ENCODE data around the gene ARHGEF17. TPM values are rescaled to one million over a fixed set of nuclear protein-coding genes. Genes with fewer than 3 reads are reported as not detected.

ARHGEF17 gene
- total and polyA plus RNA-seq, 4 donors = 2.6 to 12.6 (median 5.7) TPM

DNA sequence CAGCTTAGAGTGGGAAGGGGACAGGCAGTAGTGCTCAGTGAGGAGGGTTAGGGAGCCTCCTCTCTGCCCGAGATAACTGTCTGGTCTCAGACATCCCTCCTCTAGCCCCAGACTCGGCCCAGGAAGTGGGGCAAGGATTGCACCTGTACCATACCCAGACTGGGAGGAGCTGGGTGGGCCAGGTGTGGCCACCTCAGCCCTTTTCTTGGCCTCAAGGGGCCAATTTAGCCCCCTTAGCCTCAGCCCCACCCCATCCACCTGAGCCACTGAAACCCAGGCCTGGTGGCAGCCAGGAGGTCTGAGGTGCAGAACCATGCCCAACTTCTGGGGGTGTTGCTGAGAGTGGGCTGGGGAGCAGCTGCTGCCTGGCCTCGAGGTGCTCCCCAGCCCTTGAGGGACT lies 74.7 kb downstream of the ARHGEF17 start:
- no peak for DNase-seq (ENCODE audit: low spot score)
- TF ChIP-seq, protein P1, sequence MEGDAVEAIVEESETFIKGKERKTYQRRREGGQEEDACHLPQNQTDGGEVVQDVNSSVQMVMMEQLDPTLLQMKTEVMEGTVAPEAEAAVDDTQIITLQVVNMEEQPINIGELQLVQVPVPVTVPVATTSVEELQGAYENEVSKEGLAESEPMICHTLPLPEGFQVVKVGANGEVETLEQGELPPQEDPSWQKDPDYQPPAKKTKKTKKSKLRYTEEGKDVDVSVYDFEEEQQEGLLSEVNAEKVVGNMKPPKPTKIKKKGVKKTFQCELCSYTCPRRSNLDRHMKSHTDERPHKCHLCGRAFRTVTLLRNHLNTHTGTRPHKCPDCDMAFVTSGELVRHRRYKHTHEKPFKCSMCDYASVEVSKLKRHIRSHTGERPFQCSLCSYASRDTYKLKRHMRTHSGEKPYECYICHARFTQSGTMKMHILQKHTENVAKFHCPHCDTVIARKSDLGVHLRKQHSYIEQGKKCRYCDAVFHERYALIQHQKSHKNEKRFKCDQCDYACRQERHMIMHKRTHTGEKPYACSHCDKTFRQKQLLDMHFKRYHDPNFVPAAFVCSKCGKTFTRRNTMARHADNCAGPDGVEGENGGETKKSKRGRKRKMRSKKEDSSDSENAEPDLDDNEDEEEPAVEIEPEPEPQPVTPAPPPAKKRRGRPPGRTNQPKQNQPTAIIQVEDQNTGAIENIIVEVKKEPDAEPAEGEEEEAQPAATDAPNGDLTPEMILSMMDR (IDR thresholded peaks at IDR 0.05; ENCODE audit: low read depth, low read length, missing input control) = no peak
- TF ChIP-seq TAF1 (conservative IDR thresholded peaks at IDR 0.05) = no peak
- no peak for TF ChIP-seq MAX (IDR thresholded peaks at IDR 0.05)
- Histone ChIP-seq H3K27ac (ENCODE audit: low read depth in 1 of 2, low read length in 2 of 2) (no peak overlapping the region), H3K27me3 (ENCODE audit: control insufficient read depth in 4 of 4, insufficient read depth in 4 of 4, low read length in 3 of 4) (no peaks in the 10 kb centered on the region), H3K9ac (ENCODE audit: low read depth in 1 of 2, low read length in 2 of 2) (no peak overlapping the region), H3K36me3 (ENCODE audit: control insufficient read depth in 4 of 4, insufficient read depth in 3 of 4, low read depth in 1 of 4, low read length in 3 of 4) (no peaks in the 10 kb centered on the region), H3K9me3 (ENCODE audit: control insufficient read depth in 4 of 4, low read length in 3 of 4) (no peaks in the 10 kb centered on the region), H3K4me3 (ENCODE audit: low read depth in 1 of 3, low read length in 3 of 3) (no peak overlapping the region), H3K4me1 (ENCODE audit: control insufficient read depth in 4 of 4, insufficient read depth in 4 of 4, low read length in 3 of 4) (peaks cover 0 to 19% (median 0%) of the 10 kb centered on the region in 4 donors)
- WGBS = 83% methylated on average over 3 of the region's 3 CpGs

GRCh38 chr11:73383249-73384124 lies 75.4 kb downstream of the ARHGEF17 start:
- Histone ChIP-seq H3K9ac (ENCODE audit: low read depth in 1 of 2, low read length in 2 of 2) (no peak overlapping the region), H3K4me1 (ENCODE audit: control insufficient read depth in 4 of 4, insufficient read depth in 4 of 4, low read length in 3 of 4) (peaks cover 0 to 23% (median 0%) of the 10 kb centered on the region in 4 donors), H3K36me3 (ENCODE audit: control insufficient read depth in 4 of 4, insufficient read depth in 3 of 4, low read depth in 1 of 4, low read length in 3 of 4) (no peaks in the 10 kb centered on the region), H3K9me3 (ENCODE audit: control insufficient read depth in 4 of 4, low read length in 3 of 4) (no peaks in the 10 kb centered on the region), H3K27me3 (ENCODE audit: control insufficient read depth in 4 of 4, insufficient read depth in 4 of 4, low read length in 3 of 4) (no peaks in the 10 kb centered on the region), H3K4me3 (ENCODE audit: low read depth in 1 of 3, low read length in 3 of 3) (no peak overlapping the region), H3K27ac (ENCODE audit: low read depth in 1 of 2, low read length in 2 of 2) (no peak overlapping the region)
- 77% methylated on average over 9 of the region's 9 CpGs for WGBS
- no peak for TF ChIP-seq NR2F2 (IDR thresholded peaks at IDR 0.05)
- no peak for DNase-seq (ENCODE audit: low spot score)

- no peak overlapping the region for H3K9ac ChIP-seq (ENCODE audit: low read depth in 1 of 2, low read length in 2 of 2)
- 96% methylated on average over 7 of the region's 7 CpGs for WGBS
- DNase-seq (ENCODE audit: low spot score) = no peak
- H3K9me3 ChIP-seq (ENCODE audit: control insufficient read depth in 4 of 4, low read length in 3 of 4) = no peaks in the 10 kb centered on the region
- H3K4me3 ChIP-seq (ENCODE audit: low read depth in 1 of 3, low read length in 3 of 3) = no peak overlapping the region
- no peaks in the 10 kb centered on the region for H3K36me3 ChIP-seq (ENCODE audit: control insufficient read depth in 4 of 4, insufficient read depth in 3 of 4, low read depth in 1 of 4, low read length in 3 of 4)
- H3K27ac ChIP-seq (ENCODE audit: low read depth in 1 of 2, low read length in 2 of 2) = no peak overlapping the region
- peaks cover 0 to 23% (median 0%) of the 10 kb centered on the region in 4 donors for H3K4me1 ChIP-seq (ENCODE audit: control insufficient read depth in 4 of 4, insufficient read depth in 4 of 4, low read length in 3 of 4)
- no peak for TF ChIP-seq NR2F2 (IDR thresholded peaks at IDR 0.05)
- no peak for TF ChIP-seq EGR1 (IDR thresholded peaks at IDR 0.05; ENCODE audit: low read depth in 2 of 2)
- no peaks in the 10 kb centered on the region for H3K27me3 ChIP-seq (ENCODE audit: control insufficient read depth in 4 of 4, insufficient read depth in 4 of 4, low read length in 3 of 4)
Measured at GRCh38 chr11:73384125-73384441, 76.0 kb downstream of the ARHGEF17 start.

GRCh38 chr11:73384531-73384871 lies 76.4 kb downstream of the ARHGEF17 start:
- 87% methylated on average over 4 of the region's 4 CpGs for WGBS
- Histone ChIP-seq H3K9me3 (ENCODE audit: control insufficient read depth in 4 of 4, low read length in 3 of 4) (no peaks in the 10 kb centered on the region), H3K27ac (ENCODE audit: low read depth in 1 of 2, low read length in 2 of 2) (peak overlapping the region; percentile 56 to 65), H3K4me1 (ENCODE audit: control insufficient read depth in 4 of 4, insufficient read depth in 4 of 4, low read length in 3 of 4) (peaks cover 0 to 23% (median 0%) of the 10 kb centered on the region in 4 donors), H3K27me3 (ENCODE audit: control insufficient read depth in 4 of 4, insufficient read depth in 4 of 4, low read length in 3 of 4) (no peaks in the 10 kb centered on the region), H3K36me3 (ENCODE audit: control insufficient read depth in 4 of 4, insufficient read depth in 3 of 4, low read depth in 1 of 4, low read length in 3 of 4) (no peaks in the 10 kb centered on the region), H3K9ac (ENCODE audit: low read depth in 1 of 2, low read length in 2 of 2) (no peak overlapping the region), H3K4me3 (ENCODE audit: low read depth in 1 of 3, low read length in 3 of 3) (no peak overlapping the region)
- TF ChIP-seq FOXA2 (IDR thresholded peaks at IDR 0.05) (no peak), NR2F2 (IDR thresholded peaks at IDR 0.05) (no peak), EGR1 (IDR thresholded peaks at IDR 0.05; ENCODE audit: low read depth in 2 of 2) (no peak), RAD21 (IDR thresholded peaks at IDR 0.05) (no peak), MAX (IDR thresholded peaks at IDR 0.05) (no peak), HNF4G (IDR thresholded peaks at IDR 0.05) (no peak), FOXA1 (IDR thresholded peaks at IDR 0.05) (no peak), JUND (IDR thresholded peaks at IDR 0.05) (no peak)
- TF ChIP-seq, protein P2, sequence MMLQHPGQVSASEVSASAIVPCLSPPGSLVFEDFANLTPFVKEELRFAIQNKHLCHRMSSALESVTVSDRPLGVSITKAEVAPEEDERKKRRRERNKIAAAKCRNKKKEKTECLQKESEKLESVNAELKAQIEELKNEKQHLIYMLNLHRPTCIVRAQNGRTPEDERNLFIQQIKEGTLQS (IDR thresholded peaks at IDR 0.05) = no peak
- TF ChIP-seq, protein P3, sequence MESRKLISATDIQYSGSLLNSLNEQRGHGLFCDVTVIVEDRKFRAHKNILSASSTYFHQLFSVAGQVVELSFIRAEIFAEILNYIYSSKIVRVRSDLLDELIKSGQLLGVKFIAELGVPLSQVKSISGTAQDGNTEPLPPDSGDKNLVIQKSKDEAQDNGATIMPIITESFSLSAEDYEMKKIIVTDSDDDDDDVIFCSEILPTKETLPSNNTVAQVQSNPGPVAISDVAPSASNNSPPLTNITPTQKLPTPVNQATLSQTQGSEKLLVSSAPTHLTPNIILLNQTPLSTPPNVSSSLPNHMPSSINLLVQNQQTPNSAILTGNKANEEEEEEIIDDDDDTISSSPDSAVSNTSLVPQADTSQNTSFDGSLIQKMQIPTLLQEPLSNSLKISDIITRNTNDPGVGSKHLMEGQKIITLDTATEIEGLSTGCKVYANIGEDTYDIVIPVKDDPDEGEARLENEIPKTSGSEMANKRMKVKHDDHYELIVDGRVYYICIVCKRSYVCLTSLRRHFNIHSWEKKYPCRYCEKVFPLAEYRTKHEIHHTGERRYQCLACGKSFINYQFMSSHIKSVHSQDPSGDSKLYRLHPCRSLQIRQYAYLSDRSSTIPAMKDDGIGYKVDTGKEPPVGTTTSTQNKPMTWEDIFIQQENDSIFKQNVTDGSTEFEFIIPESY (IDR thresholded peaks at IDR 0.05) = no peak
- no peak for DNase-seq (ENCODE audit: low spot score)

Measured in liver (tissue), 9 donors.